SU-DHL-6 (cell line): Measurements from ENCODE around the gene ZFYVE21.
A peak's percentile ranks its signal among the peaks of the same experiment; 100 is the strongest.

Source experiments
- H2AFZ ChIP-seq: fragments of 200-600 bp; sonication (generic); 2 replicates; pipeline ENCODE4 v1.6.1; 2014; ENCODE audit warnings: low read depth, mild to moderate bottlenecking, moderate library complexity, mixed read lengths, antibody characterized with exemption, low read length; ENCODE audit not compliant: severe bottlenecking
- H3F3A ChIP-seq: fragments of 200-600 bp; shearing (Covaris generic); 2 replicates; pipeline ENCODE4 v1.6.0; 2016; ENCODE audit warnings: antibody characterized with exemption, mild to moderate bottlenecking; ENCODE audit not compliant: insufficient read depth
- H3K27ac ChIP-seq: fragments of 200-600 bp; sonication (generic); 2 replicates; pipeline ENCODE4 v1.5.1; 2016; ENCODE audit warnings: low read depth, mild to moderate bottlenecking, low read length, moderate library complexity, mixed read lengths
- H3K27me3 ChIP-seq: fragments of 200-600 bp; sonication (generic), shearing (Covaris generic); 2 replicates; pipeline ENCODE4 v1.6.0; 2014; ENCODE audit warnings: mild to moderate bottlenecking, low read length
- H3K36me3 ChIP-seq: fragments of 200-600 bp; sonication (generic); 2 replicates; pipeline ENCODE4 v1.6.1; 2014; ENCODE audit warnings: mild to moderate bottlenecking, low read length, mixed read lengths
- H3K4me2 ChIP-seq: fragments of 300-600, 200-600 bp; shearing (Covaris generic), sonication (generic); 2 replicates; pipeline ENCODE4 v1.6.0; 2014; ENCODE audit warnings: low read length, low read depth, mild to moderate bottlenecking; ENCODE audit not compliant: poor library complexity, severe bottlenecking
- H3K4me3 ChIP-seq: fragments of 200-600 bp; sonication (generic); 2 replicates; pipeline ENCODE4 v1.5.1; 2014; ENCODE audit warnings: antibody characterized with exemption, low read length, mild to moderate bottlenecking, mixed read lengths; ENCODE audit not compliant: insufficient read depth, poor library complexity, severe bottlenecking
- H3K79me2 ChIP-seq: fragments of 200-600 bp; sonication (generic); 2 replicates; pipeline ENCODE4 v1.6.1; 2014; ENCODE audit warnings: mild to moderate bottlenecking, low read length, moderate library complexity; ENCODE audit not compliant: insufficient read depth
- H3K9ac ChIP-seq: fragments of 200-600 bp; sonication (generic); 2 replicates; pipeline ENCODE4 v1.7.0; 2014; ENCODE audit warnings: mild to moderate bottlenecking, low read length
- H3K9me2 ChIP-seq: fragments of 200-600 bp; sonication (generic); replicated peaks from 2 replicates; pipeline ENCODE4 v1.6.1; 2014; ENCODE audit warnings: low read length; ENCODE audit not compliant: insufficient read depth
- H3K9me3 ChIP-seq: fragments of 200-600 bp; sonication (generic); 2 replicates; pipeline ENCODE4 v1.6.1; 2014; ENCODE audit warnings: low read length, mixed read lengths; ENCODE audit not compliant: insufficient read depth
- H4K20me1 ChIP-seq: fragments of 200-600 bp; sonication (generic); 2 replicates; pipeline ENCODE4 v1.6.1; 2014; ENCODE audit warnings: low read depth, mild to moderate bottlenecking, antibody characterized with exemption, low read length, moderate library complexity, mixed read lengths
- EZH2phosphoT487 ChIP-seq: fragments of 200-600 bp; sonication (generic), shearing (Covaris generic); conservative IDR thresholded peaks from 2 replicates; pipeline ENCODE4 v1.6.1; 2018; ENCODE audit warnings: mild to moderate bottlenecking, antibody characterized with exemption, low read length, moderate library complexity, mixed read lengths
- TF ChIP-seq, protein P1 (sequence below): fragments of 200-600 bp; sonication (generic); IDR thresholded peaks from one replicate; pipeline ENCODE4 v1.5.1; 2017; ENCODE audit warnings: antibody characterized with exemption, mild to moderate bottlenecking, low read length, moderate library complexity; ENCODE audit not compliant: insufficient read depth, poor library complexity, severe bottlenecking

The ZFYVE21 gene

GRCh38 chr14:103702095-103702494 is 13.5 kb upstream of the ZFYVE21 start:
- H3F3A ChIP-seq = peaks cover 49% of the 10 kb centered on the region
- H4K20me1 ChIP-seq = no peaks in the 10 kb centered on the region

DNA sequence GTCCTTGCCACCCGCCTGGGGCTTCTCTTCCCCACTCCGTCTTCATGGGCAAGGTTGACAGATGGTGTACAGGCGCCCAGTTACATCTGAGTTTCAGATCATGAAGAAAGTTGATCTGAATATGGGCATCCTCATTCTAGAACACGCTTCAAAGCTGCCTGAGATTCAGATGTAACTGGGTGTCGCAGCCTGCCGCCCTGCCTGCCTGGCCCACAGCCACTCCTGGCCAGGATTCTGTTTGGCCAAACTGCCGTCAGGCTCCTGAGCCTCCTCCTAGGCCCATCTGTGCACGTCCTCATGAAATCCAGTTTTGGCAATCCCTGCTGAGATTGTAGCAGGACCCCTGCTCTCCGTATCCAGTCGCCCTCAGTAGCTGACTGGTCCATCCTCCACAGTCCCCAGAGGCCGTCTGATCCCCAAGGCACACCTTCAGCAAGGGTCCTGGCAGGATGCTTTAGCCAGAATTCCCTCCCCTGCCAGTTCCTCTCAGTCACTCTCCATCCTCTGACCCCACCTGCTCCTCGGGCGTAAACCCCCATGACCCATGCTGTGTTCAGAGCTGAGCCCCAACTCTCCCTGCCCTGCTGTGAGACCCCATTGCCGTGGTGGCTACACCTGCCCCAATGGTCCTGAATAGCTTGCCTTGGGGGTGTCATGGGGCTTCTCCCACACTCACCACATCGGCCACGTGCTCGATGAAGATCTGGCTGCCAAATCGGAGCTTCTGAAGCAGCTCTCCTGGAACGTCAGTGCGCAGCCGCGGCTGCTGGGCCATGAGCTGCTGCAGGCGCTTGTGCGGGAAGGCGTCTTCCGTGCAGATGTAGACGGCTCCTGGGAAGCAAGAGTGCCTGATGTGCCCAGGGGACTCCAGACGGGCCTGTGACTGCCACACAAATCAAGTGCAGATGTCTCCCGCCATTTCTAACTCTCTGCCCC is 12.8 kb upstream of the ZFYVE21 start:
- Histone ChIP-seq H3K27me3 (no peaks in the 10 kb centered on the region), H3K4me3 (no peak overlapping the region), H2AFZ (no peak overlapping the region), H3K36me3 (no peaks in the 10 kb centered on the region), H3K4me2 (peak overlapping the region; percentile 30), H3K9me2 (no peaks in the 10 kb centered on the region), H3K9ac (peak overlapping the region; percentile 41; the same call in 1 of the 2 replicates), H3F3A (peaks cover 43% of the 10 kb centered on the region), H3K79me2 (no peaks in the 10 kb centered on the region), H3K9me3 (no peaks in the 10 kb centered on the region), H3K27ac (peak overlapping the region; percentile 95), H4K20me1 (no peaks in the 10 kb centered on the region)
- no peak for TF ChIP-seq EZH2phosphoT487
- TF ChIP-seq, protein P1, sequence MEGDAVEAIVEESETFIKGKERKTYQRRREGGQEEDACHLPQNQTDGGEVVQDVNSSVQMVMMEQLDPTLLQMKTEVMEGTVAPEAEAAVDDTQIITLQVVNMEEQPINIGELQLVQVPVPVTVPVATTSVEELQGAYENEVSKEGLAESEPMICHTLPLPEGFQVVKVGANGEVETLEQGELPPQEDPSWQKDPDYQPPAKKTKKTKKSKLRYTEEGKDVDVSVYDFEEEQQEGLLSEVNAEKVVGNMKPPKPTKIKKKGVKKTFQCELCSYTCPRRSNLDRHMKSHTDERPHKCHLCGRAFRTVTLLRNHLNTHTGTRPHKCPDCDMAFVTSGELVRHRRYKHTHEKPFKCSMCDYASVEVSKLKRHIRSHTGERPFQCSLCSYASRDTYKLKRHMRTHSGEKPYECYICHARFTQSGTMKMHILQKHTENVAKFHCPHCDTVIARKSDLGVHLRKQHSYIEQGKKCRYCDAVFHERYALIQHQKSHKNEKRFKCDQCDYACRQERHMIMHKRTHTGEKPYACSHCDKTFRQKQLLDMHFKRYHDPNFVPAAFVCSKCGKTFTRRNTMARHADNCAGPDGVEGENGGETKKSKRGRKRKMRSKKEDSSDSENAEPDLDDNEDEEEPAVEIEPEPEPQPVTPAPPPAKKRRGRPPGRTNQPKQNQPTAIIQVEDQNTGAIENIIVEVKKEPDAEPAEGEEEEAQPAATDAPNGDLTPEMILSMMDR = no peak

More at GRCh38 chr14:103702095-103702494, 13.5 kb upstream of the ZFYVE21 start:
- Histone ChIP-seq H3K27ac (peak overlapping the region; percentile 95), H3K4me2 (peak overlapping the region; percentile 30), H3K36me3 (no peaks in the 10 kb centered on the region), H2AFZ (no peak overlapping the region), H3K27me3 (no peaks in the 10 kb centered on the region), H3K9me3 (no peaks in the 10 kb centered on the region), H3K4me3 (no peak overlapping the region), H3K79me2 (no peaks in the 10 kb centered on the region), H3K9ac (peak overlapping the region; percentile 41; the same call in 1 of the 2 replicates), H3K9me2 (no peaks in the 10 kb centered on the region)
- no peak for TF ChIP-seq EZH2phosphoT487
- TF ChIP-seq, protein P1 = no peak

DNA sequence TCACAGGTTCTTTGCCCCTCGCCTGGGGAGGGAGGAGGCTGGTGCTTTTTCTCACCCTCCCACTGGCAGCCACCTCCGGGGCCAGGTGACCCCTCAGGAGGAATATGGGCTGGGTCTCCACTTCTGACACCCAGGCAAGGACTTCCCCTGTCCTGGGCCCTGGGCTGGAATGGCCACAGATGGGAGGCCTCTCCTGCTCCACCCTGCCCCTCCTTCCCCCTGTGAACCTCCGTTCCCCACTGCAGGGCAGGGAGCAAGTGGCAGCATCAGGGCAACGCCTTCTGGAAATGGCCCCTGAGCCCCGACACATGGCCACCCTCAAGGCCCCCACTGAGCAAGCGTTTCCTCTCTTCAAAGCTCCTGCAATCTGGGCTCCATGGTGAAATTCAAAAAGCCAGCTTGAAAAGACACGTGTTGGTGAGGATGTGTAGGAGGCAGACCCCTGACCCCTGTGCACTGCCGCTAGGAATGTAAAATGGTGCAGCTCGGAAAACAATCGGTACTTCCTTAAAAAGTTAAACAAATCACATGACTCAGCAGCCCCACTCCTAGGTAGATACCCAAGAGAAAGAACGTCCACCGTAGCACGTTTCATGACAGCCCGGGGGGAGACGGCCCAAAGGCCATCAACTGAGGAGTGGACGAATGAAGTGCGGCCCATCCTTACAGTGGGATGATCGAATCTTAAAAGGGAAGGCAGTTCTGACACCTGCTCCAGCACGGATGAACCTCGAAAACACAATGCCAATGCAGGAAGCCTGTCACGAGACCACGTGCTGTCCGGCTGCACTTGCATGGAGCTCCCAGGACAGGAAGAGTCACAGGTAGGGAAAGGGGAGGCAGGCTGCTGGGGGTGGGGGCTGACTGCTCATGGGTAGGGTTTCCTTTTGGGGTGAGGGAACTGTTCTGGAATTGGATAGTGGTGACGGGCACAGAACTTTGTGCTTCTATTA is 11.9 kb upstream of the ZFYVE21 start:
- Histone ChIP-seq H3K4me2 (no peak overlapping the region), H2AFZ (no peak overlapping the region), H3K4me3 (no peak overlapping the region), H3K27me3 (no peaks in the 10 kb centered on the region), H3K9me3 (no peaks in the 10 kb centered on the region), H3K36me3 (no peaks in the 10 kb centered on the region), H3K79me2 (no peaks in the 10 kb centered on the region), H3K27ac (no peak overlapping the region), H3F3A (peaks cover 33% of the 10 kb centered on the region), H4K20me1 (no peaks in the 10 kb centered on the region), H3K9me2 (no peaks in the 10 kb centered on the region), H3K9ac (no peak overlapping the region)
- TF ChIP-seq, protein P1 = no peak
- TF ChIP-seq EZH2phosphoT487 = no peak
